GM19099 (cell line): ENCODE results near the gene CNMD.

Source experiments
- POLR2A ChIP-seq: IDR thresholded peaks from 3 replicates; pipeline ENCODE4 v1.6.1; 2011; ENCODE audit warnings: low read depth; ENCODE audit not compliant: insufficient read length; ENCODE audit errors: extremely low read depth

CNMD gene

DNA sequence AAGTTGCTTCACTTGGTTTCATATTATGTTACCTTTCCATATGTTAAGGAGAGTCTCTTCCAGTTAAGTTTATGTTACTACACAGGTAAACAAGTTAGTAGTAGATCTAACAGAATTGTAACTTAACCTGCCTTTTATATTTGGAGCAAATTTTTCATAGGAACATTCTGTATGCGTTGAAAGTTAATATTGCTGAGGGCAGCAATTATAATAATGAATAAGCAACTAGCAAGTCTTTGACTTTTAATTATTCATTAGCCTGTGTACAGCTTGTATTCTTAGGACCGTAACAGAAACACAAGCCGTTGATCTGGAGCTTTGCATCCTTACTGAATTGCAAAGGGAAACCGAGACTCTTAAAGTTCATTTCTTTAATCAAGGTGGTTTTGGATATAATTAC, 75.3 kb downstream of the CNMD start:
- TF ChIP-seq POLR2A: no peak

DNA sequence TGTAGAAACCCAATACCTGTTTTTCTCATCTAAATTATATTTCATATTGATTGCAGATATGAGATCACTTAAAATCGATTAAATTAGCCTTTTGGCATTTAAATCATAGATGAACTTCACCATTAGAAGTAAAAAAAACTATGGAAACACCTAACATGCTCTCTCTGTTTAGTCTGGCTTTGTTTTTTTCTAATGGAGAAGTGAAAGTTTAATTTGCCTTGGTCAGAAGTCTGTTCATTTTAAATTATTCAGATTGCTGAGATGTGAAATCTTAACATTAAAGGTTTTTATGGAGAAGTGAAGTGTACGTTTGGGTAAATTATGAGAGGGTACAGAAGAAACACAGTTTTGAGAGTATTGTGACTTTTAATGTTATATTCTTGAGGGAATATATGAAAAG, 80.3 kb downstream of the CNMD start:
- no peak for TF ChIP-seq POLR2A
